Right kidney (tissue), 9 donors: ENCODE measurements around the gene TSPAN1.

Experiments
- DNase-seq: peaks from one replicate; pipeline ENCODE4 v3.0.0-alpha.2; 2016
- long read RNA-seq, 8 donors: transcript quantifications; one replicate each; lab custom pipeline, GENCODE V29; 2026

Gene TSPAN1, protein sequence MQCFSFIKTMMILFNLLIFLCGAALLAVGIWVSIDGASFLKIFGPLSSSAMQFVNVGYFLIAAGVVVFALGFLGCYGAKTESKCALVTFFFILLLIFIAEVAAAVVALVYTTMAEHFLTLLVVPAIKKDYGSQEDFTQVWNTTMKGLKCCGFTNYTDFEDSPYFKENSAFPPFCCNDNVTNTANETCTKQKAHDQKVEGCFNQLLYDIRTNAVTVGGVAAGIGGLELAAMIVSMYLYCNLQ
- long read RNA-seq, donor 1, partial matches to known transcripts: 30 of 43 reads
- long read RNA-seq, donor 1, other reads (novel, unspliced or antisense): 12 of 43 reads
- long read RNA-seq, donor 2, partial matches to known transcripts: 12 of 12 reads
- long read RNA-seq, donor 2, other reads (novel, unspliced or antisense): 0 of 12 reads
- long read RNA-seq, donor 3, partial matches to known transcripts: 25 of 29 reads
- long read RNA-seq, donor 3, other reads (novel, unspliced or antisense): 0 of 29 reads
- long read RNA-seq, donor 4, partial matches to known transcripts: 27 of 27 reads
- long read RNA-seq, donor 4, other reads (novel, unspliced or antisense): 0 of 27 reads
- long read RNA-seq, donor 5, partial matches to known transcripts: 19 of 20 reads
- long read RNA-seq, donor 5, other reads (novel, unspliced or antisense): 0 of 20 reads
- long read RNA-seq, donor 6, partial matches to known transcripts: 35 of 35 reads
- long read RNA-seq, donor 6, other reads (novel, unspliced or antisense): 0 of 35 reads
- long read RNA-seq, donor 7, partial matches to known transcripts: 32 of 41 reads
- long read RNA-seq, donor 7, other reads (novel, unspliced or antisense): 7 of 41 reads
- long read RNA-seq, donor 8, partial matches to known transcripts: 27 of 31 reads
- long read RNA-seq, donor 8, other reads (novel, unspliced or antisense): 0 of 31 reads

- no peak for DNase-seq
Observed at GRCh38 chr1:46174448-46175231, at the start of gene TSPAN1. TSPAN1 (plus strand) TSS chr1:46175087; CDS start chr1:46181108, 6,021 bp downstream.

GRCh38 chr1:46128344-46128743, 46.5 kb upstream of the TSPAN1 start:
- DNase-seq: no peak

DNA sequence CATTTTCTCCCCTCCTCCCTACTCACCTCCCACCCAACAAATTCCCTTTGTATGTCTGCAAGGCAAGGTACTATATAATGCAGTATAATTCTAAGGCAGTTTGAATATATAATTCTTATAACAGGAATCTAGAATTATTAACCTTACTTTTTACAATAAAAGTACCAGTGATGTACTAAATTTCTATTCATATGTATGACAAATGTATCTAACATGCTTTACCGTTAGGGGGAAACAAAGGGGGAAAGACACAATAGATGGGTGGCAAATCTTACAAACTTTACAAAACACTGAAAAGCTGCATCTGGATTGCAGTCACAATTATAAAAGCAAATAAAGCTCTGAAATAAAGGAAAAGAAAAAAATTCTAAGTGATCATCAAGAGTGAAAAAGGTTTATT, 44.8 kb upstream of the TSPAN1 start:
- DNase-seq: no peak

DNA sequence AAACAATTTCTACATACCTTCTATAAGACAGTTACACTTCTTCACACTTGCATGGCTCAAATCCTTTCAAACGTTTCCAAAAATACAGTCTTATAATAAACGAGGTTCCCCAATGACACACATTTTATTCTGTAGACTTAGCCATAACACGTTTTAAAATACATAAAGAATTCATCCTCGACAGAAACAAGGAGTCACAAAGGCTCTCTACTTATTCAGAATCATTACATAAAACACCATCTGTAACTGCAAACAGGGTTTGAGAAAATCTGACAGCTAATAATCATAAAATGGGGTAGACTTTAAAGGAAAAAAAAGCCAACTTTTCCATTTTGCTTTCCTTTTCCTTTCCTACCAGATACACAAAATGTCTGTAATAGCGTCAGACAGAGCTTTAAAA, 44.3 kb upstream of the TSPAN1 start:
- DNase-seq: peak; percentile 8

GRCh38 chr1:46131093-46131492, 43.8 kb upstream of the TSPAN1 start:
- peak; percentile 37 for DNase-seq

DNA sequence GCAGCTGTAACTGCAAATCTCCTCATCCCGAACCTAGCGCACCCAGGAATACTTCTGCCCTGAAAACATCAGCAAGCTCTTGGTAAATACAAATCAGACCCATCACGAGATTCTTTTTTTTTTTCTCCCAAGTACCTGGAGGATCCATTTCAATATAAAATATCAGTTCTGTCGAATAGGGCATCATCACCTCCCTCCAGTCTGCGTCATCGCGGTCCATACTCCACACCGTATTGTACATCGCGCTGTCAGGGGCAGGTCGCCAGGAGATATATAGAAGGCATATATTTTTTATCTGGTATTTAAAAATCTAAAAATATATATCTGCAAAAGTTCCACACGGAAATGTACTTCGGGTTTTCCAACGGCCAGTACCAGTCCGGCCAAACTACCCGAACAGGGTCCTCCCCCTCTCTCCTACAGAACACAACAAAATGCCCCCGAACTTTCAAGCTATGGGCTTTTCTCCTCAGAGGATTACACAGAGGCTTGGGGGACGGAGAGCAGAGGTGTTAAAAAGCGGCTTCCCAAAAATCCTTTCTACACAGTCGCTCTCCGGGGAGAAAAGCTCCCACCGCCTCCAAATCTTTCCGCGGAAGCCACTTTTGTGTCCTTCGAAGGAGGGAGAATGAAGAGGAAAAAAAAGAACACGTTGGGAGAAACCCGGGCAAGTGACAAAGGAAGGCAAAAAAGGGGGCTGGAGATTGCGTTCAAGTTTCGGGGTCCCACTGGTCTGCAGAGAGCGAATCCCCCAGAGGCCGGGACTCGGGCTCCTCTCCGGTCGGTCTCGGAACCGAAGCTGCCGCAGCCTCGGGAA, 43.0 kb upstream of the TSPAN1 start:
- DNase-seq: peak; percentile 93

GRCh38 chr1:46132529-46133180, 42.2 kb upstream of the TSPAN1 start, which contains the start of gene PIK3R3:
PIK3R3 (minus strand) TSS chr1:46132629; CDS start chr1:46131952, 677 bp downstream.
- peak; percentile 99 for DNase-seq

- peak; percentile 98 for DNase-seq
Observed at GRCh38 chr1:46133181-46133658, 41.7 kb upstream of the TSPAN1 start.

DNA sequence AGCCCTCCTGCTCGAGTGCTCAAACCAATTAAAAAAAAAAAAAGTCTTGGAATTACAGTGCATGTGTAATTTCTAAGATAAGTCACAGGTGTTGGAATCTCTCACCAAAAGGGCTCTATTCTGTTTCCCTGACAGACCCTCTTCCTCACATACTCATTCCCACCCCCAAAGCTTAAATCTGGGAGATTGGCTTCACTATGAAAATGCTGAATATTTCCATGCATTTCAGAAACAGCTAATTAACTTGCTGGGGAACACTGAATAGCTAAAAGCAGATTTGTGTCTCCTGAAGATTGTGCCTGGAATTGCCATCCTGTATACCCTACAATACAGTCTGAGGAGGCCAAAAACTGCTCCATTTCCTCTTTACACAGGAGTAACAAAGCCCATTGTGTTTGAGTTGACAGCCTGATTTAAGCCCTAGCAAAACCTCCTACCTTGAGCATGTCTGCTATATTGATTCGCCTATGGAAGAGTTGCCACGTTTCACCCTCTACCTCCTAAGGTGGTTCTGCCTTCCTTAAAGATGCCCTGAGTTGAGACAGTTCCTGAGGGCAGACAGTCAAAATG, 41.0 kb upstream of the TSPAN1 start:
- no peak for DNase-seq

- DNase-seq: no peak
Observed at GRCh38 chr1:46134660-46135331, 40.1 kb upstream of the TSPAN1 start.

DNA sequence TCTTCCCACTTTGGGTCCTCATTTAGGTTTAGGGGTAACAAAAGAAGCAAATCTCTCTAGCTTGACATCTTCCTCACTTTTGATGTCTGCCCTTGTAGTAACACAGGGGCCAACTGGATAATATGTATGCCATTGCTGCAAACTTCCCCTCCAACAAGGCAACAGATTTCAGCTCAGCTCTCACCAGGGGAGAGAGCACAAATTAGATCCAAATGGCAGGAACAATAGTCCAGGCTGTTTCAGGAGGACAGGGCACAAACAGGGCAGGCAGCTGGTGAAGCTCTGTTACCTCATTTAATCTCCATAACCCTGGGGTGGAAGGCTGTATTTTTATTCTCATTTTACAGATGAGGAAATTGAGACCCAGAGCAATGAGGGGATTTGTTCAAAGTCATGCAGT, 38.2 kb upstream of the TSPAN1 start:
- DNase-seq: no peak

GRCh38 chr1:46137916-46138315, 37.0 kb upstream of the TSPAN1 start:
- peak; percentile 13 for DNase-seq

GRCh38 chr1:46148318-46148717, 26.6 kb upstream of the TSPAN1 start:
- no peak for DNase-seq

DNA sequence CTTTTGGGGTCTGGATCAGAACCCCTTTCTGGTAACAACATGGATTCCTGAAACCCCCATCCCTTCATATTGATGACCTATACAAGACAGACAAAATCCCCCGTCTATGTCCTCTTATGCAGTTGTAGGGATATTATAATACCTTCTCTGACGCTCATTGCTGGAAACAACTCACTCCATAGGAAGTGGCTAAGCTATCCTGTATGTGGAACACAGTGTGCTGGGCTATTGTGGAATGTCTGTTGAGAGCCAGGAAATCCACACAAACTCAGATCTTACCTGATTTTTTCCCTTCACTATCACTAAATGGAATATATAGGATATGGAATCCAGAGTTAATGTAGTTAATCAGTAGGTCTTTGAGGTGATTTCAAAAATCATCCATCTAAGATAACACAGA, 24.8 kb upstream of the TSPAN1 start:
- DNase-seq: no peak

- DNase-seq: no peak
Observed at GRCh38 chr1:46152016-46152415, 22.9 kb upstream of the TSPAN1 start.

DNA sequence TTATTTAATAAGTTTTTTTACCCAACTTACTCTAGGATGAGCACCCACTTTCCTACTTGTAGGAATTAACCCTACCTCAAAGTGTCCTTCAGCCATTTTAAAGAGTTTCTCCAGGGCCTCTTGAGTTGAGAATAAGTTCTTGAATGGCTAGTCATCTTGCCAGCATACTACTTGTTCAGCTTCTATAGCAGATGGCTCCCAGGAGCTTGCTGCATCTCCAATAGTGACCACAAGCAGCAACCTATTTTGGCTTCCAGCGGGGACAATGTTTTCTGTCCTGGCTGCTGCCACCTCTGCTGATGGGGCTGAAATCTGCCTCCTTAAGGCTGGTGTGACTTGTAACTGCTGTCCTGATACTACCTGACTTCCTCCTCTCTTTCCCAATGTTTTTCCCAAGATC, 21.7 kb upstream of the TSPAN1 start:
- no peak for DNase-seq

- DNase-seq: no peak
Observed at GRCh38 chr1:46153732-46154131, 21.2 kb upstream of the TSPAN1 start.

GRCh38 chr1:46157916-46158311, 17.0 kb upstream of the TSPAN1 start:
- DNase-seq: no peak
